Spleen (tissue), 11 donors: ENCODE measurements around the gene FLCN. TPM values are rescaled to one million over a fixed set of nuclear protein-coding genes. Genes with fewer than 3 reads are reported as not detected.

Experiments
- DNase-seq: peaks from one replicate; pipeline ENCODE4 v3.0.0-alpha.2; 2020
- H3K27ac ChIP-seq, 8 donors: fragments of 200-600 bp; sonication (generic) in 7 of 8; 1 replicate in 4 of 8; 2 replicates in 4 of 8; pipeline versions ENCODE4 v1.5.0 to v1.8.0; 2016 to 2021; ENCODE audit warnings: inconsistent platforms in 4 of 8, mild to moderate bottlenecking in 4 of 8, moderate library complexity in 1 of 8
- H3K27me3 ChIP-seq, 7 donors: fragments of 200-600 bp; sonication (generic) in 6 of 7; replicated peaks in 1 of 7; 1 replicate in 4 of 7; 2 replicates in 3 of 7; pipeline versions ENCODE4 v1.5.0 to v1.8.0; 2016 to 2021; ENCODE audit warnings: inconsistent platforms in 3 of 7, mild to moderate bottlenecking in 1 of 7
- H3K36me3 ChIP-seq, 6 donors: fragments of 200-600 bp; sonication (generic) in 5 of 6; 1 replicate in 4 of 6; 2 replicates in 2 of 6; pipeline versions ENCODE4 v1.5.0 to v1.8.0; 2016 to 2021; ENCODE audit warnings: inconsistent platforms in 2 of 6
- H3K4me1 ChIP-seq, 6 donors: fragments of 200-600 bp; sonication (generic) in 5 of 6; 1 replicate in 3 of 6; 2 replicates in 3 of 6; pipeline versions ENCODE4 v1.5.0 to v1.8.0; 2016 to 2021; ENCODE audit warnings: inconsistent platforms in 3 of 6
- H3K4me3 ChIP-seq, 8 donors: fragments of 200-600 bp; sonication (generic) in 7 of 8; 1 replicate in 4 of 8; 2 replicates in 4 of 8; pipeline versions ENCODE4 v1.5.0 to v1.8.0; 2016 to 2021; ENCODE audit warnings: inconsistent platforms in 4 of 8, mild to moderate bottlenecking in 4 of 8, moderate library complexity in 2 of 8
- H3K9me3 ChIP-seq, 8 donors: fragments of 200-600 bp; sonication (generic) in 7 of 8; 1 replicate in 4 of 8; 2 replicates in 4 of 8; pipeline versions ENCODE4 v1.5.0 to v1.8.0; 2016 to 2021; ENCODE audit warnings: inconsistent platforms in 4 of 8
- POLR2A ChIP-seq, 3 donors: fragments of 450-650 bp; IDR thresholded peaks; one replicate each; pipeline ENCODE4 v1.5.1; 2017; ENCODE audit warnings: antibody characterized with exemption in 3 of 3, mild to moderate bottlenecking in 1 of 3
- POLR2AphosphoS5 ChIP-seq, 3 donors: sonication (generic); formaldehyde crosslinking; IDR thresholded peaks; one replicate each; pipeline ENCODE4 v1.5.1; 2017; ENCODE audit warnings: antibody characterized with exemption in 3 of 3
- WGBS, 5 donors: extraction: QIAGEN DNeasy Blood & Tissue Kit in 3 of 5; methylation state at CpG; one replicate each; pipeline versions ENCODE4 v1.1.5 to v1.1.7; 2013 to 2018; 5-methylcytosine and 5-hydroxymethylcytosine counted together
- intact Hi-C: fragments of 100-400 bp; cut with DNase I; formaldehyde crosslinking; loops from one replicate; pipeline ENCODE4 v1.15.0; 2023; ENCODE audit warnings: low total_unique reads
- polyA plus RNA-seq, 3 donors: library from polyadenylated mRNA; stranded (reverse); fragments of 200-250 nt; gene quantifications; one replicate each; pipeline ENCODE4 v1.2.1, GENCODE V29; 2013
- total RNA-seq, 7 donors: library from RNA; depleted of rRNA in 3 of 7; stranded (reverse); fragments of >200 nt in 3 of 7; fragmentation: NEBNext Ultra II Directional in 4 of 7; extraction: Animal tissue kit (Norgen Biotek cat#: 25700) in 4 of 7; gene quantifications; one replicate each; pipeline versions ENCODE4 v1.1.0 to v1.2.1, GENCODE V29; 2016 to 2021
- TF ChIP-seq, protein P1 (sequence below), 11 experiments: fragments of 200-600 bp in 7 of 11; fragments of 450-650 bp in 4 of 11; sonication (generic) in 4 of 11; IDR thresholded peaks in 8 of 11; conservative IDR thresholded peaks in 3 of 11; 1 replicate in 7 of 11; 2 replicates in 4 of 11; pipeline versions ENCODE4 v1.4.0 to v1.8.0; 2016 to 2021; ENCODE audit warnings: antibody characterized with exemption in 11 of 11, inconsistent platforms in 4 of 11, mild to moderate bottlenecking in 1 of 11
- donor health status: healthy with polysubstance abuse.
- donor health status: DM: no; HTN: no; CAD: no; lungs with moderate emphysema.
- donor health status: DM: no; HTN: no; CAD: no.
- donor health status: Bipolar disorder and iron deficiency.
- donor health status: healthy.
- donor health status: DM: no; HTN: no; CAD: no.
- donor health status: DM: yes; HTN: yes; CAD: no.

Gene FLCN
- total and polyA plus RNA-seq, 10 donors, result 9.1 to 91.6 (median 72.3) TPM

DNA sequence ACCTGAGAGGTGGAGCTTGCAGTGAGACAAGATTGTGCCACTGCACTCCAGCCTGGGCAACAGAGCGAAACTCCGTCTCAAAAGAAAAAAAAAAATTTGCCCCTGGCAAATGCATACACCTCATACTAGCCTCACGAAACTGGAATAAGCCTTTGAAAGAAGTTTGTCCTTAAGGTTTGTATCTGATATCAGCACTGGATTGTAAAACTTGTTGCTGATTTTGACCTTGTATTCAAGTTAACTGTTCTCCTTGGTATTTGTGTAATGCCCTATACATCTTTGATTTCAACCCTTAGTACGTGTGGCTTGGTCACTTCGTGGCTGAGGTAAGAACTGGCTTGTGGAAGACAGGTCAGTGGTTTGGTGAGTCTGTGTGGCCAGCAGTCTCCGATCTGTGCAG, 6.2 kb upstream of the FLCN start:
- no peaks in the 10 kb centered on the region for H3K27me3 ChIP-seq
- intact Hi-C loops, result no loop called here
- H3K9me3 ChIP-seq, result no peaks in the 10 kb centered on the region
- peaks cover 0 to 9% (median 6%) of the 10 kb centered on the region in 6 donors for H3K4me1 ChIP-seq
- H3K36me3 ChIP-seq, result peaks cover 2 to 32% (median 30%) of the 10 kb centered on the region in 6 donors
- TF ChIP-seq POLR2A (IDR thresholded peaks at IDR 0.05), result no peak
- TF ChIP-seq POLR2AphosphoS5 (IDR thresholded peaks at IDR 0.05), result no peak
- TF ChIP-seq, protein P1, sequence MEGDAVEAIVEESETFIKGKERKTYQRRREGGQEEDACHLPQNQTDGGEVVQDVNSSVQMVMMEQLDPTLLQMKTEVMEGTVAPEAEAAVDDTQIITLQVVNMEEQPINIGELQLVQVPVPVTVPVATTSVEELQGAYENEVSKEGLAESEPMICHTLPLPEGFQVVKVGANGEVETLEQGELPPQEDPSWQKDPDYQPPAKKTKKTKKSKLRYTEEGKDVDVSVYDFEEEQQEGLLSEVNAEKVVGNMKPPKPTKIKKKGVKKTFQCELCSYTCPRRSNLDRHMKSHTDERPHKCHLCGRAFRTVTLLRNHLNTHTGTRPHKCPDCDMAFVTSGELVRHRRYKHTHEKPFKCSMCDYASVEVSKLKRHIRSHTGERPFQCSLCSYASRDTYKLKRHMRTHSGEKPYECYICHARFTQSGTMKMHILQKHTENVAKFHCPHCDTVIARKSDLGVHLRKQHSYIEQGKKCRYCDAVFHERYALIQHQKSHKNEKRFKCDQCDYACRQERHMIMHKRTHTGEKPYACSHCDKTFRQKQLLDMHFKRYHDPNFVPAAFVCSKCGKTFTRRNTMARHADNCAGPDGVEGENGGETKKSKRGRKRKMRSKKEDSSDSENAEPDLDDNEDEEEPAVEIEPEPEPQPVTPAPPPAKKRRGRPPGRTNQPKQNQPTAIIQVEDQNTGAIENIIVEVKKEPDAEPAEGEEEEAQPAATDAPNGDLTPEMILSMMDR (IDR thresholded peaks at IDR 0.05 in 8 of 11, conservative IDR thresholded peaks at IDR 0.05 in 3 of 11), result no peak
- no peak overlapping the region for H3K4me3 ChIP-seq
- DNase-seq, result no peak
- no peak overlapping the region for H3K27ac ChIP-seq
- WGBS, 5 donors, result 93 to 95% (median 94%) methylated on average over 6 of the region's 6 CpGs

DNA sequence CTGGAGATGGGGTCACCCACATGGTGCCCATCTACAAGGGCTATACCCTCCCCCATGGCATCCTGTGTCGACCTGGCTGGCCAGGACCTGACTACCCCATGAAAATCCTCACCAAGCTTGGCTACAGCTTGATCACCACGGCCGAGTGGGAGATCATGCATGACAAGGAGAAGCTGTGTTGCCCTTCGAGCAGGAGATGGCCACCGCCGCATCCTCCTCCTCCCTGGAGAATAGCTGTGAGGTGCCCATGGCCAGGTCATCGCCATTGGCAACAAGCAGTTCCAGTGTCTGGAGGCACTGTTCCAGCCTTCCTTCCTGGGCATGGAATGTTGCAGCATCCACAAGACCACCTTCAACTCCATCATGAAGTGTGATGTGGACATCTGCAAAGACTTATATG, 5.3 kb upstream of the FLCN start:
- DNase-seq, result no peak
- no peaks in the 10 kb centered on the region for H3K9me3 ChIP-seq
- H3K4me3 ChIP-seq, result no peak overlapping the region
- peaks cover 0 to 23% (median 21%) of the 10 kb centered on the region in 6 donors for H3K36me3 ChIP-seq
- WGBS, 5 donors, result 90 to 100% (median 93%) methylated on average over 7 of the region's 7 CpGs
- no peak overlapping the region for H3K27ac ChIP-seq
- intact Hi-C loops, result no loop called here
- H3K4me1 ChIP-seq, result peaks cover 0 to 13% (median 8%) of the 10 kb centered on the region in 6 donors
- TF ChIP-seq POLR2AphosphoS5 (IDR thresholded peaks at IDR 0.05), result no peak
- TF ChIP-seq POLR2A (IDR thresholded peaks at IDR 0.05), result no peak
- TF ChIP-seq, protein P1 (IDR thresholded peaks at IDR 0.05 in 8 of 11, conservative IDR thresholded peaks at IDR 0.05 in 3 of 11), result no peak
- no peaks in the 10 kb centered on the region for H3K27me3 ChIP-seq

DNA sequence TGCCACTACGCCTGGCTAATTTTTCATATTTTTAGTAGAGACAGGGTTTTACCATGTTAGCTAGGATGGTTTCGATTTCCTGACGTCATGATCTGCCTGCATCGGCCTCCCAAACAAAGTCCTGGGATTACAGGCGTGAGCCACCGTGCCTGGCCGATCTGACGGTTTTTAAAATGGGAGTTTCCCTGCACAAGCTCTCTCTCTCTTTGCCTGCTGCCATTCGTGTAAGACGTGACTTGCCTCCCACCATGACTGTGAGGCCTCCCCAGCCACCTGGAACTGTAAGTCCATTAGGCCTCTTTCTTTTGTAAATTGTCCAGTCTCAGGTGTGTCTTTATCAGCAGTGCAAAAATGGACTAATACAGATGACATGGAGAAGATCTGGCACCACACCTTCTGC, 4.7 kb upstream of the FLCN start:
- no peak for DNase-seq
- TF ChIP-seq, protein P1 (IDR thresholded peaks at IDR 0.05 in 8 of 11, conservative IDR thresholded peaks at IDR 0.05 in 3 of 11), result no peak
- TF ChIP-seq POLR2AphosphoS5 (IDR thresholded peaks at IDR 0.05) (no peak), POLR2A (IDR thresholded peaks at IDR 0.05) (no peak)
- WGBS, 5 donors, result 82 to 90% (median 86%) methylated on average over 10 of the region's 10 CpGs
- H3K4me1 ChIP-seq, result peaks cover 0 to 13% (median 8%) of the 10 kb centered on the region in 6 donors
- H3K36me3 ChIP-seq, result peaks cover 0 to 17% (median 15%) of the 10 kb centered on the region in 6 donors
- intact Hi-C loops, result no loop called here
- H3K27ac ChIP-seq, result no peak overlapping the region
- H3K27me3 ChIP-seq, result no peaks in the 10 kb centered on the region
- H3K4me3 ChIP-seq, result no peak overlapping the region
- no peaks in the 10 kb centered on the region for H3K9me3 ChIP-seq

DNA sequence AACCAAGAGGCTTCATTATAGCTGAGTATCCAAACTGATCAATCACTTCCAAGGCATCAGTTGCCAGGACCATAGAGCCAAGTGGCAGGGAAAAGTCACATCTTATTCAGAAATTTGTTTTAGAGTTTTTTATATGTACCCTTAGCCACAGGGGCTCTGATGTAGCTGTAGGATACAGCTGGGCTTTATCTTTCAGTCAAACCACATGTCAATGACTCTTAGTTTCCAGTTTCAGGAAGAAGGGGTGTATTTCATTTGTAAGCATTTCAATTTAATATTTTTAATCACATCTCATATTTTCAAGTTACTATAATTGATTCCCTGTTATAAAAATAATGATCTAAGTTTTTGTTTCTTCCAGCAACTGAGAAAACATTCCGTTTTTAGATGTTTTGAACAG, 2.9 kb upstream of the FLCN start:
- no peaks in the 10 kb centered on the region for H3K9me3 ChIP-seq
- H3K36me3 ChIP-seq, result no peaks in the 10 kb centered on the region
- no peak overlapping the region for H3K4me3 ChIP-seq
- no peak overlapping the region for H3K27ac ChIP-seq
- 68 to 75% (median 74%) methylated on average over 1 of the region's 1 CpG for WGBS, 5 donors
- TF ChIP-seq, protein P1 (IDR thresholded peaks at IDR 0.05 in 8 of 11, conservative IDR thresholded peaks at IDR 0.05 in 3 of 11), result no peak
- TF ChIP-seq POLR2AphosphoS5 (IDR thresholded peaks at IDR 0.05) (no peak), POLR2A (IDR thresholded peaks at IDR 0.05) (no peak)
- no peak for DNase-seq
- intact Hi-C loops, result loop anchor here (10.0 kb wide), 1 partner anchor 65 kb away; no protein-coding TSS in a partner anchor
- H3K4me1 ChIP-seq, result peaks cover 12 to 31% (median 23%) of the 10 kb centered on the region in 6 donors
- H3K27me3 ChIP-seq, result no peaks in the 10 kb centered on the region
